HG03565 (cell line): ENCODE results near the gene CYRIA.

Source experiments
- ATAC-seq: cut with Tn5 transposase; IDR thresholded peaks from one replicate; pipeline ENCODE4 v1.9.1; 2021; ENCODE audit warnings: mild to moderate bottlenecking, moderate library complexity; ENCODE audit not compliant: unreplicated experiment

CYRIA gene

DNA sequence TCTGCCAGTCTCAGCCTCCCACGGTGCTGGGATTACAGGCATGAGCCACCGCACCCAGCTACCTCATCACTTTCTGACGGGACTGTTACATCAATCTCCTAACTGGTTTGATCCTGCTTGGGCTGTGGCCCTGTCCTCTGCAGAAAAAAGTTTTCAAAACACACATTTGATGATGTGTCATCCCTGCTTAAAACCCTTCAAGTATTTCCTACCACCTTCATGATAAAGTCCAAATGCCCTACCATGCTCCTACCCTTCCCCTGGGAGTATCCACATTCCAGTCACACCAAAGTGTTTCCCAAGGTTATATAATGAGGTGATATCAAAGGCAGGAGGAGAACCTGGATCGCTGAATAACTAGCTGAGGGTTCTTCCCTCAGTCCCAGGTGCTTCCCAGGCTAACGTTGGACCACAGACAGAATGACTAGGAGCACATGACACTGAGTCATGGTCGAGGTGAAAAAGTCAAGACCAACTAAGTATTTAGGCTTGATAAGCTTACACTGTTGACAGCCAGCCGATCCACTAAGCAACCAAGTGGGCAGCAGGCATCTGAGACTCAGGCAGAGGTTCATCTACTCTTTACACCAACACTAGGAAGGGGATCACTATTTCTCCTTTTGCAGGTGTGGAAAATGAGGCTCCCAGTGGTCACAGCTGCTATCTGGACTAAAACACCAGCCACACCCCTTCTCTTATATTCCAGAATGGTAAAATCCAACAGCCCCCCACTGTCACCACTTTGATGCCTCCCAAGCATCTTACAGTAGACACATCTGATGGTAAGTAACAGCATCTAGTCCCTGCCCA is 31.8 kb downstream of the CYRIA start:
- ATAC-seq = no peak

DNA sequence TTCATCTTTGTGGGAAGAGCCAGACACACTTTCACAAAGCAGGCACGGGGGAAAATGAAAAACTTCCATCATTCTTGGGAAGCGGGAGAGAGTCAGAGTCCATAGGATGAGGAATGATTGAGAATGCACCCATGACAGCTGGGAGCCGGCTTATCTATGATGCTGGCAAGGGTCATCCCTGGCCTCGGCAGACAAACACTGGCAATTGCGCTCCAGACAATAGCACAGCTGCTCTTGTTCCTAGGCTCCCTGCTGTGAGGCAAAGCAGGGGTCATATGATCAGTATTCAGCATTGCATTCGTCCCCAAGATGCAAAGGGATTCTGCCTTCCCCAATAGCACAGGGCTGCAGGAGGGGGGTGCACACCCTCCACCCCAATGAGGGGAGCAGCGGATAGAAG is 33.0 kb downstream of the CYRIA start:
- ATAC-seq = no peak

GRCh38 chr2:16630463-16630862 is 35.2 kb downstream of the CYRIA start:
- peak; percentile 46 for ATAC-seq

DNA sequence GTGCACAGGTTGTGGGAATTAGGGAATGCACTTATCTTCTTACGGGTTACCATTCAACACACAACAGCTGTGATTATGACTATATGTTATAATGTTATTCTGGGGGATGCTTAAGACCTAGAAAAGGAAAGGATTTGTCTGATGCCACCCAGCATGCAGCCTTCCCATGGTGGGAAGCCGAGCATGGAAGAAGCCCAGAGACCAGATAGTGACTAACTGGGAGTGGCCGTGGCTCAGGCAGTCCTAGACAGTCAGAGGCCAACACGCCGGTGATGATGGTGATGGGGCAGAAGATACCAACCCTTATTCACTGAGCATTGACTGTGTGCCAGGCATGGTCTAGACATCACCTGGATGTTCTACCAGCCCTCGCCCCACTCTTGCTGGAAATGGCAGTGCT is 35.9 kb downstream of the CYRIA start:
- no peak for ATAC-seq

DNA sequence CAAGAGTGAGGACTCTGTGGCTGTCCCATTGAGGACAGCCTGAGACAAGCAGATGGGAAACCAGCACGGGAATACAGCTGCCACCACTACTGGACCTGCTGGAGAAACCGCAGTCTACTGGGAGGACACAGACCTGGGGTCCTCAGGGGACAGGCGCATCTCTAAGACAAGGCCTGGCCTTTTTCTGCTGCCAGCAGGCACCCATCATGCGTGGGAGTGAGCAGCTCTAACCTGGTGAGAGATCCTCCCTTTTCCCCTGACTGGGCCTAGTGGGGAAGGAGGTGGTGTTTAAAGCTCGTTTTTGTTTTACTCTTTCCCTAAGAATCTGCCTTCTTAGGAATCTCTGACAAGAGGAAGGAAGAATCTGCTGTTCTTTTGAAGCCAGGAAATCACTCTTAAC is 36.6 kb downstream of the CYRIA start:
- ATAC-seq = no peak

DNA sequence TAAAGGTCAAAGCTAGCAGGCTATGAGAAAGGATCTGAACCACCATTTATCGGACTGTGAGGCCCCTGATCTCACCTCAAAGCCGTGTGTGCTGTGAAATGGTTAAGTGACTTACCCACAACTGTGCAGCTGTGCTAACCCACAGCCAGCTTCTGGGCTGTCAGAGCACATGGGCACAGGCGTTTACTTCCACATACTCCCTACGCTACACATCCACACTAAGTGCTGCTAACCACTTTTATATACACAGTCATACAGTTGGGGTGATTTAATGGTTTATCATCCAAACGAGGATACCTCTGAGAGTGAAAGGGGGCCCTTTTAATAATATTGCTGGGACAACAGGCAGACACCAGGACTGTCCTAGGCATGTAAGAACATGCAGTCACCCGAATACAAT is 37.3 kb downstream of the CYRIA start:
- no peak for ATAC-seq

DNA sequence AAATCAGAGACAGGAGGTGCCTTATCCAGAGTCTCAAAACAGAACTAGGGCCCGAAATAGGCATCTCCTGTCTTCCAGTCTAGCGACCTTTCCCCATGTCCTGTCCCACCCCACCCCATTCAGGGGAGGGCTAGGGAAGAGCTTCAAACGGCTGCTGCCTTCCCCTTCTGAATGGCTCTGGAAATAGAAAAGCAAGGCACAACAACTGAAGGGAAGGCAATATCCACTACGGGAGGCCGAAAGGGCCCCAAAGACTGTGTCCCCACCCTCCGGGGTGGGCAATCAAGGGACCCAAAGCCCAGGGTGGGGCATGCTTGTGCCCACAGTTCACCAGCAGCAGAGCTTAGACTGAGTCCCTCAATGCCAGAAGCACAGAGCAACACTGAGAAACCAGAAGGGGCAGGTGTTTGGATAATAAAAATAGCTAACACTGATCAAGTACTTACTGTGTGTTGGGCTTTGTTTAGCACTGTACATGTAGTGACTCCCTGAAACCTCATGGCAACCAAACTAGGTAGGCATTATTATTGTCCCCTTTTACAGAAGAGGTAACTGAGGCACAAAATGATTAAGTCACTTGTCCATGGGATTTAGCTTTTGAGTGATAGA is 38.5 kb downstream of the CYRIA start:
- ATAC-seq = no peak

DNA sequence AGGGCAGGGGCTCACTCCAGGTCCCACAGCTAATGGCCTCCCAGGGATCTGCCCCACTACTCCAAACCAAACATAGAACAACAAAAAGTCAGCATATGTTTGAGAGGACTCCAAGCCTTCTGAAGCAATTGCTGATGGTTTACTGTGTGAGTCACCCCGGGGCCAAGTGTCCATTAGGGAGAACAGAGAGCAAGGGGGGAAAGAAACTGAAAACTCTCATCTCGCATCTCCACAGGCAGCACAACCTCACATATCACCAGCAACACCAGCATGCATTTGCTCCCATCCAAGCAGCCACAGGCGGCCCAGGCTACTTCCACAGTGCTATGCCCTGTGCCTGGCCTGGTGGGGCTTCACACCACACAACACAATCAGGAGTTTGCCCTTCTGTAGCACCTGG is 39.1 kb downstream of the CYRIA start:
- no peak for ATAC-seq

DNA sequence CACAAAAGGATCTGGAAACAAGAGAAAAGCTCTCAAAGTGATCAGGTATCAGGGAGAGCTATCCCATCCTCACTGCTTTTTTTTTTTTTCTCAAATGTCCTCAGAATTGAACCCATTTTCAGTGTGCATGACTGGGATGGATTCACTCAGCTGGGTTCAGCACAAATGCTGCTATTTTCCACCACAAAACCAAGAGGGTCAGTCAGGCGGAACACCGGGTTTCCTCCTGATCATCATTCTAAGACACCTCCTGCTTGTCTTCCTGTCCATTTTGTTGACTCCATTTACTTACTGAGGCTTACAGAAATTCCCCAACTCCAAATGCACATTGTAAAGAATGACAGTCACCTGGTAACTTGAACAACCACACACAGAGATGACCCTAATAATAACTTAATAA is 39.9 kb downstream of the CYRIA start:
- peak; percentile 66 for ATAC-seq

DNA sequence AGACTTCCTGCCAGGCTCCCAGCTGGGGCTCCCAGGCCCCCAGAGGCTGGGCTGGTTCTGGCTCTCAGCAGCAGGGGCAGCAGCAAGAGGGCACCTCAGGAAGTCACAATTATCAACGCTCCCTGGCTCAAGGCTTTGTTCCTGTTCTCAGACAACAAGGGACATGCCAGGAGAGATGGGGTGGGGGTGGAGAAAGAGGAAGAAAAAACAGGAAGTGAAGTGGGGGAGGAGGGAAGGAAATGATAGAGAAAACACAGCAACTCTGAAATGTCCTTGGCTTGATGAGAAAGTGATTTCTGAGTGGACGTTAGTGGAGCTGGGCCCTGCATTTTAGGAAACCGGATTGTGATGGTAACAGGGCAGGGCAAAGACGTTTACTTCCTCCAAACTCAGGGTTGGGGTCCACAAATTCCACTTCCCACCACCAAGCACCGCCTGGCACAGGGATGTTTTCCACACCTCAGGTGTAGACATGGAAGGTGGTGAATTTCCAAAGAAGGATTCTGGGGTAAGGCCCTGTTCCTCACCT is 40.4 kb downstream of the CYRIA start:
- no peak for ATAC-seq

DNA sequence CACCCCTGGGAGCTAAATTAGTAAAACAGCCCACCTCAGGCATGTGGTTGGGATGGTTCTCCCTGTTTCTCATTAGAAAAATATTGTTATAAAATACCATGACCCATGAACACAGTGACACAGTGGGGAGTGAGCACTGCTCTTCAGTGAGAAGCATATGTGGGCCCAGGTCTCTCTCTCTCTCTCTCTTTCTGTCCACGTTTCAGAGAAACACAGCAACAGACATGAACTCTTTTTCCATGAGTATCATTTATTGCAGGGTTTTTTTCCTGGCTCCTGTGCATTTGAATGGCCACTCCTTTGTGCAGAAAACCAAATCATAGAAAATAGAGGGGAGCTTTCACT is 41.2 kb downstream of the CYRIA start:
- ATAC-seq = no peak

DNA sequence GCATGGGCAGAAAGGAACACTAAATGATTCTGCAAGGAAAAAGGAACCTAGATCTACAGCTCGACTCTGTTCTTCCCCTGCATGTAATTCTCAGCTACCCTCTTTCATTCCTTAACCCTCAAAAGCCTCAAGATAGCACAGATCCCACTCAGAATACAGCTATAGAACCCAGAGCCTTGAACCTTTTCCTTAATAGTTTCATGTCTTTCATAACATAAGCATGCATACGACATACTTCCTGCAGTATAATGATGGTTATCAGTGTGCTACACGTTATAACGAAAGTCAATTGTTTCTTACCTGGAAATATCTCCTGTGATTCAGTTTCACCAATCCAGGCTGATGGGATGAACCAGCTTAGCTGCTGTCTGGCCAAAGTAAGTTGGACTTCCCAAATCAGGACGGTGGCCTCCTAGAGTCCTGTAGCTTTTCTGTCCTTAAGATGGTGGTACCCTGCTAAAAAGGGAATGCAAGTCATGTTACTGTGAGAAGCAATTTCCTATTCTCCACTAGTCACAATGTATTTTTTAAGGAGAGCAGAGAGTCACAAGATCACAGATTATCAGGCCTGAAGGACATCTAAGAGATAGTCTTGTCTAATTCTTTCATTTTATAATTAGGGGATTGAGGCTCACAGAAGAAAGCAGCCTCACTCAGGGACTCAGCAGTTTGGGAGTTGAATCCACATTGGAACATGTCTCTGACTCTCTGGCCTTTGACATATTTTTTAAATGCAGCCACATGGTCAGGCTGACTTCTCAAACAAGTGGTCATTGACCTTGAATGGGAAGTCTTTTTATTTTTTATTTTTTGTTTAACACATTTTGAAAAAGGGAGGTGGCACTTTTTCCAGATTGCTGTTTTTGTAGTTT is 41.8 kb downstream of the CYRIA start:
- no peak for ATAC-seq

GRCh38 chr2:16623031-16623430 is 42.6 kb downstream of the CYRIA start:
- no peak for ATAC-seq

DNA sequence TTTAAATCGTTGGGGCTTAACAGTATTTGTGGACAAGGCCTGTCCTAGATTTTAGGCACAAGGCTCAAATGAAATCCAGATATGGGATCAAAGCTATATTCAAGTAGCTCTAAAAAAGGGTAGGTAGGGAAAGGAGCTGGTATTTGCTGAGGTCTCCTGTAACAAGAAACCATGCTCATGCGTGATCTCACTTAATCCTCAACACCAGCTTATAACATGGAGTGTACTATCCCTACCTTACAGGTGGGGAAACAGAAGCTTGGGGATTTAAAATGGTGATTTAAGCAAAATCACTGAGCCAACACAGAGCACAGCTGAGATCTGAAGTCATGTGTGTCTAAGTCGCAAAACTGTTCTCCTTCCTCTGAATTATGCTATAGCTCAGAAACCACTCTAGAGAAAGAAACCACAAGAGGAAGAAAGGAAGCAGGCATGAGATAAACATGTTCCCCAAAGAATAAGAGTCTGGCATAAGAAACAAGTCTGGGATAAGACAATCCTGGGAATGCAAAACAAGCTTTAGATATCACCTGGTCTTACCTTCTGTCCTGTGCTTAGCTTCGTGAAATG is 43.1 kb downstream of the CYRIA start:
- ATAC-seq = no peak

- no peak for ATAC-seq
Observed at GRCh38 chr2:16621316-16621715, 44.3 kb downstream of the CYRIA start.

DNA sequence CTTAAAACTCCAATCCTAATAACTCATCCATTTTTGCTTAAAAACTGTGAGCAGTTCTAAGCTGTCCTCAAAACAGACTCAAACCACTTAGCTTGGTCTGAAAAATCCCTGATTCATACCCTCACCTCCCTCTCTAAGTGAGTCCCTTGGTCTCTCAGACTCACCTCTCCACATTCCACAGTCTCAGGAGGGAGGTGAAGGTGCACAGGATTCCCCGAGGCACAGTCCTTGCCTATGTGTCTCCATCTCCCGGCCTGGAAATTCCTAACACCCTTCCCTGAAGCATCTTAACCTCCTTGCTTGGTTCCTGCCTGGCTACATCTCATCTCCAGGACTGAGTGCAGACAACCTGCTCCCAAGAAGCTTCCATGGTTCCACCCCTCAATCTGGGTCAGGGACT is 45.0 kb downstream of the CYRIA start:
- ATAC-seq = no peak

- ATAC-seq = no peak
Observed at GRCh38 chr2:16619576-16620245, 45.9 kb downstream of the CYRIA start.

DNA sequence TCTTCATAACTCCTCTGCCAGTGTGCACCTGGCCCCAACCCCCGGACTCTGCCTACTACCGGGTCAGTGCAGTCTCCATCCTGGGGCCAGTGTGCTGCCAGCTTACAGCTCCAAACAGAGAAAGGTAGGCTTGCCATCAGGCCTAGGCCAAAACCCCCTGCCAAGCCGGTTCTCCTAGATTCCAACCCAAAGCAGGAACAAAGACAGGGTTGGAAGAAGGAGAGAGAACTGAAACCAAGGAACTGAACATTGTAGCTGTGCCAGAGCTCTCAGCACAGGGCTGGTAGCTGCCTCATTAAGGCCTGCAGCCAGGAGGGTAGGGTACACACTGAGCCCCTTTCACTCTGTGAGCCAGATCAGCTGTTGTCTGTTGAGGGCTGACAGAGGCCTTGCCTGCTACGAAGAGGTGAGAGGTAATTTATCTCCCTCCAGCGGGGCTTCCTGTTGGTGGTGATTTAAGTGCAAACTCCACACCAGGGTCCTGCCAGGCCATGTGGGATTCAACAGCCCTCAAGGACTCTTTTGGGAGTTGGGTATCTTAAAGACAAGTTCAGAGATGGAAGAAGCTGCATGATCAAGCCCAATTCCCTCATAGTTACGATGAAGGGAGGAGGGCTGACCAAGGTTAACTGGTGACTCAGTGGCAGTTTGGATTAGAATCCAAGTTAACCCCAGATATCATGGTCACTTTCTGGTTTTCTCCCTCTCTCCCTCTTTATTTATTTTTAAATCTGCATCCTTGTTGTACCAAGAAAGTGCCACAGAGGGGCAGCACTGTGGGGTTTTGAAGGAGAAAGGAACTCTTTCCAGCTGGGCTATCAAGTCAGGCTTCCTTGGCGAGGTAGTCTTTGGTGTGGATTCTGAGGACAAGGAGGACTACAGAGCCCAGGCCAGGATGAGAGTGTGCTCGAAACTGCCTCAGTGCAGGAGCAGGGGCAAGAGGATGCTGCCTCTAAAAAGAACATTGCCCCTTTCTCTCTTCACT is 48.1 kb downstream of the CYRIA start:
- ATAC-seq = no peak
